Activated CD4-positive, alpha-beta T cell treated with anti-CD3 and anti-CD28 coated beads, Interleukin-2, amount 50 U/mL, for 48 hours (primary cell): ENCODE data around the gene AIF1.

Experiments used
- DNase-seq, 2 experiments: peaks; one replicate each; pipeline ENCODE4 v3.0.0-alpha.2; 2020

AIF1 gene

GRCh38 chr6:31645325-31645724 is 30.3 kb downstream of the AIF1 start:
- DNase-seq, result no peak

- DNase-seq, result peak in 1 of 2 experiments; percentile 75
Observed at GRCh38 chr6:31651602-31652191, 36.7 kb downstream of the AIF1 start.

- peak in 1 of 2 experiments; percentile 89 for DNase-seq
Observed at GRCh38 chr6:31652925-31653724, 38.1 kb downstream of the AIF1 start.

DNA sequence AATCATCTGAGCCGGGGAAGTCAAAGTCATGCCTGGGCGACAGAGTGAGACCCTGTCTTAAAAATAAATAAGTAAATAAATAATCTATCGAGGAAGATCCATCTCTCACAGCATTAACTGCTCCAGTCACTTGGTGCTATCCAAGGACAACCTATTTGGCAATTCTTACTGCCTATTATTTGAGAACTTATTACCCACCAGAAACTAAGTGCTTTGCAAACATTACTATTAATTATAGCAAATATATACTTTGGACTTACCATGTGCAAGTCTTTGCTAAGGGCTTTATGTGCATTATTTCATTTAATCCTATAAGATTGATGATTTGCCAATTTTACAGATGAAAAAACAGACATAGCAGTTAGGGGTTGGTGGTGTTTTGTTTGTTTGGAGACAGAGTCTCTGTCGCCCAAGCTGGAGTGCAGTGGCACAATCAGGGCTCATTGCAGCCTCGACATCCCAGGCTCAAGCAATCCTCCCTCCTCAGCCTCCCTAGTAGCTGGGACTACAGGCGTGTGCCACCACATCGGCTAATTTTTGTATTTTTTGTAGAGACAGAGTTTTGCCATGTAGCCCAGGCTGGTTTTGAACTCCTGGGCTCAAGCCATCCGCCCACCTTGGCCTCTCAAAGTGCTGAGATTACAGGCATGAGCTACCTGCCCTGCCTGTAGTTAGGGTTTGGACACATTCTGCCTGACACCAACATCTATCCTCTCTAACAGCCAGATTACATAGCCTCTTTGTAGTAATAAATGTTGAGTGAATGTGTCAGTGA is 39.7 kb downstream of the AIF1 start:
- DNase-seq, result no peak

DNA sequence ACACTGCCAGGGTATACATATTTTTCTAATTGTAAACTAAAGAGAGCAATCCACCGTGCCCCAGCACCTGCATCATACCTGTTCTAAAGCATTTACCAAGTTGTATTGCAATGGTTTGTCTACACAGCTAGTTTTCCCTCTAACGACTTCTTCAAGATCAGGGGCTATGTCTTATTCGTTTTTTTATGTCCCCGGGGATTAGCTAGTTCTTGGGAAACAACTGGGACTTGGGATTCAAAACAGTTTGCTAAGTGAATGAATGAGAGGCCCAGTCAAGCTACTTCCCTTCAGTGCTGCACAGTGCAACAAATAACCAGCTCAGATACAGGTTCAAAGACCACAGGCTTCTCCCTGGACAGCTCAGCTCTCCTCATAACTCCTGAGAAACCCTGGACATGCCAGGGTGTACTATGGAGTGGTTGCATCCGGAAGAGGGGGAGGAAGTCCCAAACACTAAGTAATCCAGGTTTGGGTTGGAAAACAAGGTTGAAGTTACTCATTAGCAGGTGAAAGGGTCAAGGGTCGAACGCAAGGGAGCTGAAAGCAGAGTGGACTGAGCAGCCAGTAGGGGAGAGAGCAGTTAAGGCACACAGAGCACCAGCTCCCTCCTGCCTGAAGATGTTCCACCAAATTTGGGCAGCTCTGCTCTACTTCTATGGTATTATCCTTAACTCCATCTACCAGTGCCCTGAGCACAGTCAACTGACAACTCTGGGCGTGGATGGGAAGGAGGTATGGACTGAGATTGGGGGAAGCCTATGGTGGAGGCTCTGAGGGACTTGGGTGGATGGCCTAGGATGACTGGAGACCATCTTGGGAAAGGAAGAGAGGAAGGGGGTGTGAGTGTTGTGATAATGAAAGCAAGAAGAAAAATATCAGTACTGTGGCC is 40.6 kb downstream of the AIF1 start, which contains the start of gene APOM:
Gene APOM (plus strand): TSS at position 546 of the 889 bp plus-strand sequence. CDS start 73 bp downstream, at position 619.
- DNase-seq, result no peak

DNA sequence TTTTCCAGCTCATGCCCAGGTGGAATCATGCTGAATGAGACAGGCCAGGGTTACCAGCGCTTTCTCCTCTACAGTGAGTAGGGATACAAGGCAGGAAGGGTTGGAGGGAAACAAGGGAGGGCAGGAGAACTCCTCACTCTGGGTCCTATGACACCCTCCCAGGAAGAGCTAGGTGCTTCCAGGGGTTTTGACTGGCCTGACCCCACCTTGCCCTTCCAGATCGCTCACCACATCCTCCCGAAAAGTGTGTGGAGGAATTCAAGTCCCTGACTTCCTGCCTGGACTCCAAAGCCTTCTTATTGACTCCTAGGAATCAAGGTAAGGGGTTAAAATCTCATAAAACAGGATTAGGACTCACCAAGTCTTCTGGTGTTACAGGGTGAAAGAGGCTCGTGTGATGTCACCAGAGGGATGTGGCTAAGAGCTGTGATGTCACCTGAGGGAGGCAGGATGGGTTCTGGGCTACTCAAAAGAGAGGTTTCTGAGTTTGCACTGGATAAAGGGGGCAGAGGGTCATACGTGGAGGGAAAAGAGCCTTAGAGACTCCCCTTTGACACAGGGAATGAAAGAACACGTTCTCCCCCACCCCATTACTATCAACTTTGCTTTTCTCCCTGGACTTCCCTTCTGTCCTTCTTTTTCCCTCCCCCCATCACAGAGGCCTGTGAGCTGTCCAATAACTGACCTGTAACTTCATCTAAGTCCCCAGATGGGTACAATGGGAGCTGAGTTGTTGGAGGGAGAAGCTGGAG is 42.5 kb downstream of the AIF1 start:
- DNase-seq, result peak in 1 of 2 experiments; percentile 36

GRCh38 chr6:31658158-31658688 is 43.2 kb downstream of the AIF1 start:
- DNase-seq, result no peak

GRCh38 chr6:31658983-31659648 is 44.1 kb downstream of the AIF1 start:
- DNase-seq, result no peak

DNA sequence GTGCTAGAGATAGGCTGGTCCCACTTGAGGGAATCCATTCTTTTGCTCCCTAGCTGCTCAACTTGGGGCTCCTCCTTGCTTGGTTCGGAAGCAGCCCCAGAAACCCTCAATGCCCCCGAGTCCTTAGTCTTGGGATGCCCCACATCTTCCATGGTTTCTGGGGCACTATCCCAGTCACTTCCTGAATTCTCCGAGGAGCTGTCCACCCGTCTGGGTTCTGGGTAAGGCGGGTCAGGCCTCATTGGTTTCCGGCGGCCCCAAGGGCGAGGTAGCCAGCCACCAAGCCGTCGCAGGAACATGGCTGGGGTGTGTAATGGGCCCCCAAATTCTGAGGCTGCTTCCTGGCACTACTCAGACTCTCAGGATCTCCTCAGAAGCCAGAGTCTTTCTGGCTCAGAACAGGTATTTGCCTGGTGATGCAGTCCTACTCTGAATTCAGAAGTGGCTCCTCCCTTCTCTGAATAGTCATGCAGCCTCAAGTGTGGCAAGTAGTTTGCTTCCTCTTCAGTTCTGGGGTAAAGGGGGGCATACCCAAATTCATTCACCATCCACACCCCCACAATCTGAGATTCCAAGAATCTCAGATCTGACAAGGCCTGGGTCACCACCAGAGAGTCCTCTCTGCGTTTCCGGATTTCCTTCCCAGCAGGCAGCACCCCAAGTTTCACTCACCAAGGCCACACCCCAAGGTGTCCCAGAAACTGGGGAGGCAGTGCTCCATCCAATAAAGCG is 44.8 kb downstream of the AIF1 start:
- peak; percentile 51 to 66 for DNase-seq

DNA sequence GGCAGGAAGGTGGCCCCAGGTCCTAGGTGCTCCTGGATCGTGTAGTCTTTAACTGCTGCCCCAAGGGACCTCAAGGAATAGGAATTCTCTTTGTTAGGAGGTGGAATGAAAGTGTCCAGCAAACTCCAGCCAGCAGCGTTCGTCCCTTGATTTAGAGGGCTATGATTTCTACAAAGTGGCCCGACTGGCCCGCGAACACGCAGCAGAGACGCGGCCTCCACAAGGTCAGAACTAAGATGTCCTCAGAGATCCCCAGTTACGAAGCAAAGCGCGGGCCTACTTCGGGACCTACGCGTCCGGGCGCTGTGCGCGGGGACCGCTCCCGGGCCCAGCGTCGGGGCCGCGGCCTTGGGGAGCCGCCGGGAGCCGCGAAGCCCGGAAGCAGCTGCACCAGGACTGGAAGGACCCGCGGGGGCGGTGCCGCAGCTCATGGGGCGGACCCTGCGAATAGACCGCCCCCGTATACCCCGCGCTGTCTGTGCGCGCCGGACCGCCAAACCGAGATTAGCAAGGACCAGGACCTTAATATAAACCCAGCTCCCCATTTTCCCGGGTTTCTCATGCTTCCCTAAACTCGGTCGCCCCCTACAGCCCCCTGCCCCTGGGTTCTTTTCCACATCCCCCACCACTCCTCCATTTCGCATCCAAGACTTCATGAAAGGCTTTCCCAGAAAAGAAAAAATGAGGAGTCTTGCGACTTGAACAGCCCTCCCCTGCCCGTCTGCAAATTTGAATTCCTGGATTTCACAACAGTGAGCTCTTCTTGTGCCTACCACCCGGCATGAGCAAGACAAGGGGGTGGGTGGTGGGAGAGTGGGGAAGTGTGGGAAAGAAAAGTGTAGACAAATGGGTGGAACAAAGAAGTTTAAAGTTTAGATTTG is 45.6 kb downstream of the AIF1 start, which contains the start of gene C6orf47:
Gene C6orf47 (minus strand): TSS at position 398 of the 881 bp plus-strand sequence. CDS start 831 bp downstream, outside the sequence.
- DNase-seq, result peak; percentile 78 to 84

GRCh38 chr6:31661262-31662123 is 46.5 kb downstream of the AIF1 start:
- DNase-seq, result no peak

DNA sequence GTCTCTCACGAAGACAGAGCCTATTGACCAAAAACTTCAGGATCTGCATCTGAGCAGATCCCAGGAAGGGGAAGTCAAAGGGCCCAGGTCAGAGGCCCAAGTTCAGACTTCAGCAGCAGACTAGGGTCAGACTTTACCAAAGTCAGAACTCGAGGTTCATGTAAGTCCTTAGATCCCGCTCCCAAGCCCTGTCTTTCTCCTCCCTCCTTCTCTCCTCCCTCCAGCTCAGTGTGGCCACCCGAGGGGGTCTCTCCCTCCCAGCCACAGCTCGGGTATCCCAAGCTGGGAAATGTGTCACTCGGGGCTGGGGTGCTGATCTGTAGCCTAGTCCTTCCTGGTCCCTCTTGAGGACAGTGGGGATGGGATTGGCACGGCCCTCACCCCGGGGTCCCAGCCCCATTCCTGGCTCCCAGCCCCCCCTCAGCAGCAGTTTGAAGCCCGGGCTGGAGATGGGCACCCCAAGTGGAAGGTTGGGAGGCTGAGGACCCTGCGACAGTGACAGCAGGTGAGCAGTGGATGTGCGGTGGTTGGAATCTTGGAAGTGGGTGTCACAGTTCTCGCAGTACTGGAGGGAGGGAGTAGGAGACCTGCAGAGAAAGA is 47.2 kb downstream of the AIF1 start:
- DNase-seq, result no peak

GRCh38 chr6:31663126-31663960 is 48.3 kb downstream of the AIF1 start:
- DNase-seq, result no peak

DNA sequence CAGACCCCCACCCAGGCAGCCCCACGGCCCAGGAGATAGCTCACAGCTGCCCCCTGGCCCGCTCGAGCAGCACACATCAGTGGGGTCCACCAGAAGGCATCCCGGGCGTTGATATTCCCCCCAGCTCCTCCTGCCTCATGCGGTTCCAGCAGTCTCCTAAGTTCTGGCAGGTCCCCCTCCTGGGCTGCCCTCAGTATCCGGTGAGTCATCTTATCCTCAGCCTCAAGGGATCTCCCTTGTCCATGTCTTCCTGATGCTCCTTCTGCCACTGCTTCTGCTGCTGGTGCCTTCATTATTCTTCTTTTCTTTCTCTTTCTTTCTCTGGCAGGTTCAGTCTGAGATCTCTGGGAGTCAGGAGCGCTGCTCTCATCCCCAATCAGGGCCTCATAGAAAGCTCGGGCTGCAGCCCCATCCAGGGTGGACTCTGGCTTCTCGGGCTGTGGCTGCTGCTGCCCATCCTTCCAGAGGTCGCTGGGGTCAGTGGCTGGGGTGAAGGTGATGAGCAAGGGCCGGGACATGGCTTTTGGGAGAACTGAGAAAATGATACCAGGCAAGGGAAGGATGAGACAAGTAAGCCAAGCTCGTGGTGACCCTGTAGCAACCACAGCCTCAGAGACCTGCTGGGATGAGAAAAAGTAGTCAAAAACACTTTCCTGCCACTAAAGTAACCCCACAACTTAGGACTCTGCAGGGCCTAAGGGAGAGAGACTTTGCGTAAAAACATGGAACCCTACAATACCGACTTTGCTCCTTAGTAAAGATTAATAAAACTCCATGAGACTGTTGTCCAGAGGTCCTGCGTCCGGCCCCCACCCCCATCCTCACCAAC is 49.1 kb downstream of the AIF1 start:
- DNase-seq, result peak; percentile 21 to 34

- DNase-seq, result peak; percentile 88 to 91
Observed at GRCh38 chr6:31664790-31665500, 49.9 kb downstream of the AIF1 start, which contains the start of gene GPANK1. Gene GPANK1 (minus strand): TSS chr6:31664997. CDS start chr6:31664478, 519 bp downstream.
